IPS-15b (cell line): Measurements from ENCODE around the gene TMED3.

ENCODE experiments used
- H3K27me3 ChIP-seq: one replicate; pipeline ENCODE4 v1.6.1; 2013; ENCODE audit warnings: low read length; ENCODE audit not compliant: control insufficient read depth, insufficient read depth
- H3K36me3 ChIP-seq: one replicate; pipeline ENCODE4 v1.6.1; 2013; ENCODE audit warnings: low read length; ENCODE audit not compliant: control insufficient read depth, insufficient read depth
- H3K4me1 ChIP-seq: one replicate; pipeline ENCODE4 v1.6.1; 2013; ENCODE audit warnings: mild to moderate bottlenecking, low read length; ENCODE audit not compliant: control insufficient read depth, insufficient read depth
- H3K4me3 ChIP-seq: one replicate; pipeline ENCODE4 v1.5.1; 2013; ENCODE audit warnings: low read depth, low read length
- H3K9ac ChIP-seq: one replicate; pipeline ENCODE4 v1.6.1; 2013; ENCODE audit warnings: low read depth, mild to moderate bottlenecking, low read length
- H3K9me3 ChIP-seq: one replicate; pipeline ENCODE4 v1.6.1; 2013; ENCODE audit warnings: mild to moderate bottlenecking, low read length; ENCODE audit not compliant: control insufficient read depth, insufficient read depth

The TMED3 gene

GRCh38 chr15:79322306-79322705, 11.4 kb downstream of the TMED3 start:
- peaks cover 33% of the 10 kb centered on the region for H3K36me3 ChIP-seq
- no peak overlapping the region for H3K4me3 ChIP-seq
- H3K27me3 ChIP-seq: no peaks in the 10 kb centered on the region
- H3K9me3 ChIP-seq: no peaks in the 10 kb centered on the region
- no peak overlapping the region for H3K9ac ChIP-seq
- no peaks in the 10 kb centered on the region for H3K4me1 ChIP-seq

- no peak overlapping the region for H3K9ac ChIP-seq
- H3K4me3 ChIP-seq: no peak overlapping the region
- H3K36me3 ChIP-seq: peaks cover 26% of the 10 kb centered on the region
- no peaks in the 10 kb centered on the region for H3K9me3 ChIP-seq
- no peaks in the 10 kb centered on the region for H3K4me1 ChIP-seq
- no peaks in the 10 kb centered on the region for H3K27me3 ChIP-seq
Measured at GRCh38 chr15:79322945-79323344, 12.0 kb downstream of the TMED3 start.

- Histone ChIP-seq H3K4me3 (no peak overlapping the region), H3K4me1 (no peaks in the 10 kb centered on the region), H3K27me3 (no peaks in the 10 kb centered on the region), H3K36me3 (peaks cover 2% of the 10 kb centered on the region), H3K9me3 (no peaks in the 10 kb centered on the region), H3K9ac (no peak overlapping the region)
Measured at GRCh38 chr15:79329171-79329611, 18.3 kb downstream of the TMED3 start.

GRCh38 chr15:79332824-79333510, 22.1 kb downstream of the TMED3 start:
- Histone ChIP-seq H3K36me3 (no peaks in the 10 kb centered on the region), H3K4me1 (no peaks in the 10 kb centered on the region), H3K4me3 (no peak overlapping the region), H3K27me3 (no peaks in the 10 kb centered on the region), H3K9me3 (no peaks in the 10 kb centered on the region), H3K9ac (no peak overlapping the region)

GRCh38 chr15:79337591-79337990, 26.7 kb downstream of the TMED3 start:
- Histone ChIP-seq H3K27me3 (no peaks in the 10 kb centered on the region), H3K4me1 (no peaks in the 10 kb centered on the region), H3K36me3 (no peaks in the 10 kb centered on the region), H3K9ac (no peak overlapping the region), H3K4me3 (no peak overlapping the region), H3K9me3 (no peaks in the 10 kb centered on the region)

GRCh38 chr15:79339588-79340314, 28.8 kb downstream of the TMED3 start:
- Histone ChIP-seq H3K36me3 (no peaks in the 10 kb centered on the region), H3K9me3 (no peaks in the 10 kb centered on the region), H3K27me3 (no peaks in the 10 kb centered on the region), H3K4me1 (no peaks in the 10 kb centered on the region), H3K4me3 (no peak overlapping the region), H3K9ac (no peak overlapping the region)

GRCh38 chr15:79340315-79340602, 29.3 kb downstream of the TMED3 start:
- Histone ChIP-seq H3K27me3 (no peaks in the 10 kb centered on the region), H3K4me1 (no peaks in the 10 kb centered on the region), H3K9ac (no peak overlapping the region), H3K9me3 (no peaks in the 10 kb centered on the region), H3K4me3 (no peak overlapping the region), H3K36me3 (no peaks in the 10 kb centered on the region)

GRCh38 chr15:79341396-79341795, 30.5 kb downstream of the TMED3 start:
- no peaks in the 10 kb centered on the region for H3K4me1 ChIP-seq
- no peaks in the 10 kb centered on the region for H3K9me3 ChIP-seq
- no peak overlapping the region for H3K4me3 ChIP-seq
- H3K36me3 ChIP-seq: no peaks in the 10 kb centered on the region
- H3K27me3 ChIP-seq: no peaks in the 10 kb centered on the region
- H3K9ac ChIP-seq: no peak overlapping the region

- Histone ChIP-seq H3K9me3 (no peaks in the 10 kb centered on the region), H3K4me1 (no peaks in the 10 kb centered on the region), H3K9ac (no peak overlapping the region), H3K4me3 (no peak overlapping the region), H3K27me3 (no peaks in the 10 kb centered on the region), H3K36me3 (no peaks in the 10 kb centered on the region)
Measured at GRCh38 chr15:79349525-79349924, 38.6 kb downstream of the TMED3 start.

- Histone ChIP-seq H3K36me3 (no peaks in the 10 kb centered on the region), H3K9ac (no peak overlapping the region), H3K4me1 (no peaks in the 10 kb centered on the region), H3K27me3 (no peaks in the 10 kb centered on the region), H3K4me3 (no peak overlapping the region), H3K9me3 (no peaks in the 10 kb centered on the region)
Measured at GRCh38 chr15:79352206-79352605, 41.3 kb downstream of the TMED3 start.

- no peak overlapping the region for H3K9ac ChIP-seq
- no peaks in the 10 kb centered on the region for H3K27me3 ChIP-seq
- H3K4me3 ChIP-seq: no peak overlapping the region
- H3K9me3 ChIP-seq: no peaks in the 10 kb centered on the region
- no peaks in the 10 kb centered on the region for H3K4me1 ChIP-seq
- no peaks in the 10 kb centered on the region for H3K36me3 ChIP-seq
Measured at GRCh38 chr15:79357566-79357965, 46.7 kb downstream of the TMED3 start.

GRCh38 chr15:79358069-79358468, 47.2 kb downstream of the TMED3 start:
- no peak overlapping the region for H3K9ac ChIP-seq
- H3K4me1 ChIP-seq: no peaks in the 10 kb centered on the region
- no peaks in the 10 kb centered on the region for H3K36me3 ChIP-seq
- H3K4me3 ChIP-seq: no peak overlapping the region
- H3K9me3 ChIP-seq: no peaks in the 10 kb centered on the region
- no peaks in the 10 kb centered on the region for H3K27me3 ChIP-seq
